ENCODE data around the gene PDGFC. TPM values are rescaled to one million over a fixed set of nuclear protein-coding genes. Genes with fewer than 3 reads are reported as not detected.

PDGFC gene
- total RNA-seq, 1 experiment from 2014 or later, result 9.8 TPM

GRCh38 chr4:156956826-156957368 is 14.7 kb downstream of the PDGFC start:
- no peak for ATAC-seq
- ChIA-PET CTCF (interaction anchor here (1.4 kb wide), 1 partner anchor 12 kb away, joined by 6 read pairs; no protein-coding TSS in a partner anchor), RAD21 (ENCODE audit: low non-redundant PET in 1 of 2, low total read pairs in 2 of 2, uncharacterized antibody in 2 of 2, unreplicated experiment in 2 of 2) (no interaction called here), POLR2A (no interaction called here)
- Histone ChIP-seq H3K4me1 (ENCODE audit: control insufficient read depth in 1 of 2, insufficient read depth in 2 of 2, low read length in 2 of 2) (peaks cover 3 to 18% of the 10 kb centered on the region in 2 experiments; a peak in 3 of 4 replicates), H3K27ac (ENCODE audit: low read depth, low read length) (no peak overlapping the region), H3K4me3 (replicated peaks in 1 of 2; ENCODE audit: low read depth in 1 of 2, low read length in 2 of 2) (no peak overlapping the region), H2AFZ (ENCODE audit: low read depth, low read length, poor library complexity, severe bottlenecking) (no peak overlapping the region), H3K27me3 (ENCODE audit: insufficient read depth, low read length) (no peaks in the 10 kb centered on the region), H3K36me3 (ENCODE audit: control insufficient read depth in 1 of 2, insufficient read depth in 2 of 2, low read length in 2 of 2) (no peaks in the 10 kb centered on the region), H3K9me2 (ENCODE audit: insufficient read depth) (no peaks in the 10 kb centered on the region), H3K9me3 (ENCODE audit: control insufficient read depth in 1 of 2, insufficient read depth in 1 of 2, low read depth in 1 of 2, low read length in 2 of 2) (no peaks in the 10 kb centered on the region), H3K4me2 (ENCODE audit: low read length) (peak overlapping the region; percentile 13; the same call in 1 of the 2 replicates), H3K9ac (ENCODE audit: low read length) (no peak overlapping the region), H4K20me1 (ENCODE audit: insufficient read depth) (no peaks in the 10 kb centered on the region), H3K79me2 (ENCODE audit: insufficient read depth, low read length) (no peaks in the 10 kb centered on the region)
- intact Hi-C loops (cut with micrococcal nuclease), result no loop called here
- BruUV-seq (replicated peaks), result no TSS peak
- no peak for TF ChIP-seq EZH2phosphoT487 (IDR thresholded peaks at IDR 0.05; ENCODE audit: borderline replicate concordance)
- no peak for TF ChIP-seq RAD21 (IDR thresholded peaks at IDR 0.05; ENCODE audit: low read depth)
- no peak for TF ChIP-seq EZH2 (IDR thresholded peaks at IDR 0.05)
- TF ChIP-seq ZNF274 (IDR thresholded peaks at IDR 0.05; ENCODE audit: low read depth, low read length), result no peak
- no peak for TF ChIP-seq SRF (IDR thresholded peaks at IDR 0.05; ENCODE audit: low read depth)
- no peak for TF ChIP-seq REST (IDR thresholded peaks at IDR 0.05; ENCODE audit: low read depth)
- TF ChIP-seq ZBTB33 (IDR thresholded peaks at IDR 0.05; ENCODE audit: extremely low read depth, insufficient replicate concordance, low read length), result no peak
- no peak for TF ChIP-seq ZFX (IDR thresholded peaks at IDR 0.05)
- no peak for TF ChIP-seq SIN3A (IDR thresholded peaks at IDR 0.05; ENCODE audit: low read depth)
- TF ChIP-seq ATF3 (IDR thresholded peaks at IDR 0.05), result no peak
- no peak for TF ChIP-seq YY1 (IDR thresholded peaks at IDR 0.05; ENCODE audit: extremely low read depth, insufficient replicate concordance, low read depth, low read length)
- TF ChIP-seq ELF1 (IDR thresholded peaks at IDR 0.05; ENCODE audit: borderline replicate concordance, low read depth), result no peak
- no peak for TF ChIP-seq CTCF (IDR thresholded peaks at IDR 0.05 in 2 of 3, conservative IDR thresholded peaks at IDR 0.05 in 1 of 3; ENCODE audit: borderline replicate concordance in 1 of 3, insufficient read depth in 1 of 3, low read depth in 2 of 3, low read length in 2 of 3)
- DNase-seq (ENCODE audit: low read depth, low spot score), result no peak
